SU-DHL-6 (cell line): ENCODE results near the gene CCL14.

ENCODE experiments used
- CTCF ChIP-seq: fragments of 200-600 bp; sonication (generic); IDR thresholded peaks from one replicate; pipeline ENCODE4 v1.5.1; 2017; ENCODE audit warnings: antibody characterized with exemption, mild to moderate bottlenecking, low read length, moderate library complexity; ENCODE audit not compliant: insufficient read depth, poor library complexity, severe bottlenecking
- EZH2phosphoT487 ChIP-seq: fragments of 200-600 bp; sonication (generic), shearing (Covaris generic); conservative IDR thresholded peaks from 2 replicates; pipeline ENCODE4 v1.6.1; 2018; ENCODE audit warnings: mild to moderate bottlenecking, antibody characterized with exemption, low read length, moderate library complexity, mixed read lengths

GRCh38 chr17:35988164-35988563 lies 1.6 kb upstream of the CCL14 start:
- no peak for TF ChIP-seq CTCF
- no peak for TF ChIP-seq EZH2phosphoT487
